CD4-positive, CD25-positive, alpha-beta regulatory T cell (primary cell): ENCODE measurements around the gene PTPRT. TPM values are rescaled to one million over a fixed set of nuclear protein-coding genes. Genes with fewer than 3 reads are reported as not detected.

Experiments
- ATAC-seq, 2 donors: fragments of 150-1000 bp; cut with Tn5 transposase; one replicate each; pipeline ENCODE4 v1.10.0; 2021; ENCODE audit warnings: low read depth in 2 of 2, moderate number of reproducible peaks in 2 of 2, moderate library complexity in 1 of 2
- DNase-seq, 3 donors: peaks; one replicate each; pipeline versions ENCODE4 v3.0.0 to v3.0.0-alpha.2; 2012 to 2022; ENCODE audit warnings: mixed read lengths in 1 of 3
- H3K27ac ChIP-seq: one replicate; pipeline ENCODE4 v1.7.0; 2013; ENCODE audit warnings: mild to moderate bottlenecking, low read length; ENCODE audit not compliant: insufficient read depth, poor library complexity, severe bottlenecking
- H3K27me3 ChIP-seq: one replicate; pipeline ENCODE4 v1.7.0; 2013; ENCODE audit warnings: low read length; ENCODE audit not compliant: control insufficient read depth, insufficient read depth
- H3K36me3 ChIP-seq: one replicate; pipeline ENCODE4 v1.7.0; 2013; ENCODE audit warnings: mild to moderate bottlenecking, low read length, moderate library complexity; ENCODE audit not compliant: control insufficient read depth, insufficient read depth
- H3K4me1 ChIP-seq: 2 replicates; pipeline ENCODE4 v1.7.0; 2013; ENCODE audit warnings: mild to moderate bottlenecking, low read length; ENCODE audit not compliant: insufficient read depth, control insufficient read depth, poor library complexity, severe bottlenecking
- H3K4me3 ChIP-seq: one replicate; pipeline ENCODE4 v1.7.0; 2013; ENCODE audit warnings: low read depth, mild to moderate bottlenecking, low read length, moderate library complexity
- H3K9me3 ChIP-seq, 2 experiments: 1 replicate in 1 of 2; 2 replicates in 1 of 2; pipeline ENCODE4 v1.7.0; 2013; ENCODE audit warnings: low read length in 2 of 2, mild to moderate bottlenecking in 1 of 2, moderate library complexity in 1 of 2; ENCODE audit not compliant: control insufficient read depth in 2 of 2
- H3K27ac Mint-ChIP-seq, 3 donors: one replicate each; pipeline ENCODE4 v1.8.0; 2020 to 2022; ENCODE audit warnings: mild to moderate bottlenecking in 3 of 3, mixed read lengths in 3 of 3, moderate library complexity in 2 of 3
- H3K27me3 Mint-ChIP-seq: one replicate; pipeline ENCODE4 v1.8.0; 2022; ENCODE audit warnings: mild to moderate bottlenecking, mixed read lengths
- H3K36me3 Mint-ChIP-seq: one replicate; pipeline ENCODE4 v1.8.0; 2020; ENCODE audit warnings: mixed read lengths
- H3K4me1 Mint-ChIP-seq, 4 donors: one replicate each; pipeline ENCODE4 v1.8.0; 2020 to 2022; ENCODE audit warnings: mixed read lengths in 4 of 4, mild to moderate bottlenecking in 1 of 4
- H3K4me3 Mint-ChIP-seq, 4 donors: one replicate each; pipeline ENCODE4 v1.8.0; 2020 to 2022; ENCODE audit warnings: mild to moderate bottlenecking in 4 of 4, mixed read lengths in 4 of 4, moderate library complexity in 3 of 4
- H3K9me3 Mint-ChIP-seq, 7 donors: one replicate each; pipeline ENCODE4 v1.8.0; 2020 to 2022; ENCODE audit warnings: mixed read lengths in 7 of 7, mild to moderate bottlenecking in 3 of 7, moderate library complexity in 2 of 7
- polyA plus RNA-seq, 4 donors: library from polyadenylated mRNA; unstranded; fragments of 300-500 nt; fragmentation: Illumina TruSeq; gene quantifications; one replicate each; pipeline ENCODE4 v1.2.3, GENCODE V29; 2021
- total RNA-seq: library from RNA; stranded (reverse); gene quantifications from one replicate; pipeline ENCODE4 v1.2.3, GENCODE V29; 2022

PTPRT gene
- total and polyA plus RNA-seq, 5 donors from 2014 or later, result not detected

DNA sequence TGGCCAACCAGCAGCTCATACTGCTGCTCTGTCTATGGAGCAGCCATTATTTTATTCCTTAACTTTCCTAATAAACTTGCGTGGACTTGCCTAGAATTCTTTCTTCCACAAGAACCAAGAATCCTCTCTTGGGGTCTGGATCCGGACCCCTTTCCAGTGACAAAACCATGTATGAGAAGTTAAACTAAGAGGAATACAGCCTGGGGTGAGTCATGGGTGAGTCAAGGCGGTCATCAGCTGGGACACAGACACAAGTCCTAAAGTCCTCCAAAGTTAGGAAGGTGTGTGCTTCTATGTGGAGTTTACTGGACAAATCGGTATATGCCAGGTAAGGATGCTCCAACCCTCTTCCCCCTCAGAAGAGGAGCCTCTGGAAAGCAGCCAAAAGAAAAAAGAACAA, 881.5 kb downstream of the PTPRT start:
- ATAC-seq, result no peak
- DNase-seq, result no peak
- Mint-ChIP-seq H3K9me3 (peaks cover 0 to 6% (median 2%) of the 10 kb centered on the region in 7 donors), H3K36me3 (no peaks in the 10 kb centered on the region), H3K27me3 (no peaks in the 10 kb centered on the region), H3K27ac (no peak overlapping the region), H3K4me1 (no peaks in the 10 kb centered on the region), H3K4me3 (no peak overlapping the region)
- Histone ChIP-seq H3K27ac (no peak overlapping the region), H3K4me3 (no peak overlapping the region), H3K36me3 (no peaks in the 10 kb centered on the region), H3K4me1 (no peaks in the 10 kb centered on the region), H3K27me3 (no peaks in the 10 kb centered on the region), H3K9me3 (no peaks in the 10 kb centered on the region)

DNA sequence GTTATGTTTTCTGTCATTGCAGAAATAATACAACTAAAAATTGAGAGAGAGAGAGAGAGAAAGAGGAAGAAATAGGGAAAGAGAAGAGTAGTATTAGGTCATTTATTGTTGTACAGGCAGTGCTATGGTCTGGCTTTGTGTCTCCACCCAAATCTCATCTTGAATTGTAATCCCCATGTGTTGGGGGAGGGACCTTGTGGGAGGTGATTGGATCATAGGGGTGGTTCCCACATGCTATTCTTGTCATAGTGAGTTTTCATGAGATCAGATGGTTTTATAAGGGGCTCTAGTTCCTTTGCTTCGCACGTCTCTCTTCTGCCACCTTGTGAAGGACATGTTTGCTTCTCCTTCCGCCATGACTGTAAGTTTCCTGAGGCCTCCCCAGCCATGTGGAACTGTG, 894.1 kb downstream of the PTPRT start:
- H3K27ac Mint-ChIP-seq, result no peak overlapping the region

DNA sequence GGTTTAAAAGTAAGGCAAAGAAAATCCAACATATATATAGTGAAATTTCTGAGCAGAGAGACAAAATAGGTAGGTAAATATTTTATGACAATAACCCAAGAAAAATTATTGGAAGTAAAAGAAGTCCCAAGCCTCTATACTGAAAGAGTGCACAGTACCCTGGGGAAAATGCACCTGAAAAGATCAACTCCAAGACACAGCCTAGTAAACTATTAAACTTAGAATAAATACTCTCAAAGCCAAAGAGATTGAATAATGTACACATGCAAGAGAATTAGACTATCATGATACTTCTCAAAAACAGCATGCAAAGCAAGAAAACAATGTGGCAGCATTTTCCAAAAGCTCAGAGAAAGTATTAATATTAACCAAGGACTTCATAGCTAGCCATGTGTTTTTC, 894.7 kb downstream of the PTPRT start:
- Histone ChIP-seq H3K9me3 (no peaks in the 10 kb centered on the region), H3K4me1 (no peaks in the 10 kb centered on the region), H3K4me3 (no peak overlapping the region), H3K27me3 (no peaks in the 10 kb centered on the region), H3K36me3 (no peaks in the 10 kb centered on the region), H3K27ac (no peak overlapping the region)
- Mint-ChIP-seq H3K4me1 (no peaks in the 10 kb centered on the region), H3K27me3 (no peaks in the 10 kb centered on the region), H3K36me3 (no peaks in the 10 kb centered on the region), H3K9me3 (peaks cover 0 to 12% (median 0%) of the 10 kb centered on the region in 7 donors), H3K4me3 (no peak overlapping the region), H3K27ac (no peak overlapping the region)
- ATAC-seq (no peak), DNase-seq (no peak)

More for the DNA sequence above, 894.1 kb downstream of the PTPRT start:
- H3K4me3 ChIP-seq, result no peak overlapping the region
- H3K4me1 Mint-ChIP-seq, result no peaks in the 10 kb centered on the region
- peaks cover 0 to 12% (median 0%) of the 10 kb centered on the region in 7 donors for H3K9me3 Mint-ChIP-seq
- no peak overlapping the region for H3K4me3 Mint-ChIP-seq
- H3K36me3 Mint-ChIP-seq, result no peaks in the 10 kb centered on the region
- no peaks in the 10 kb centered on the region for H3K27me3 Mint-ChIP-seq
- DNase-seq, result no peak
- H3K36me3 ChIP-seq, result no peaks in the 10 kb centered on the region
- H3K4me1 ChIP-seq, result no peaks in the 10 kb centered on the region
- H3K27ac ChIP-seq, result no peak overlapping the region
- no peak for ATAC-seq
- no peaks in the 10 kb centered on the region for H3K9me3 ChIP-seq
- H3K27me3 ChIP-seq, result no peaks in the 10 kb centered on the region

DNA sequence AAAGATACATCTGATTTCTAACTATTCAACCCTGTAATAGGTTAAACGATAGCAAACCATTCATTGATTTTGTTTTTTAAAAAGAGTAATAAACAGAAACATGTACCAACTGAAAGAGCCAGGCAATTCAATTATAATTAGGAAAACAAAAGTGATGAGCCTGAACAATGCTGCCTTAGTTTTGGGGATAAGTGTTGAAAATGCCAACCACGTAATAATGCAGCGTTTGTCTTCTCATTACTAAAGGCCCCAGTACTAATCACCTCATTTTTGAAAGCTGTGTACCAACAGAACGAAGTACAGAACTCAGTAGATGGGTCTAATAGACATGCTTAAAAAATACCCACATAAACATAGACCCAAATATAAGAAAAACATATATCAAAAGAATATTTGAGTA, 907.9 kb downstream of the PTPRT start:
- no peaks in the 10 kb centered on the region for H3K4me1 ChIP-seq
- no peak overlapping the region for H3K4me3 Mint-ChIP-seq
- H3K27ac ChIP-seq, result no peak overlapping the region
- no peaks in the 10 kb centered on the region for H3K4me1 Mint-ChIP-seq
- H3K9me3 ChIP-seq, result no peaks in the 10 kb centered on the region
- ATAC-seq, result no peak
- H3K27ac Mint-ChIP-seq, result no peak overlapping the region
- H3K36me3 Mint-ChIP-seq, result no peaks in the 10 kb centered on the region
- H3K27me3 ChIP-seq, result no peaks in the 10 kb centered on the region
- DNase-seq, result no peak
- H3K36me3 ChIP-seq, result no peaks in the 10 kb centered on the region
- no peaks in the 10 kb centered on the region for H3K27me3 Mint-ChIP-seq
- peaks cover 0 to 15% (median 5%) of the 10 kb centered on the region in 7 donors for H3K9me3 Mint-ChIP-seq
- H3K4me3 ChIP-seq, result no peak overlapping the region

DNA sequence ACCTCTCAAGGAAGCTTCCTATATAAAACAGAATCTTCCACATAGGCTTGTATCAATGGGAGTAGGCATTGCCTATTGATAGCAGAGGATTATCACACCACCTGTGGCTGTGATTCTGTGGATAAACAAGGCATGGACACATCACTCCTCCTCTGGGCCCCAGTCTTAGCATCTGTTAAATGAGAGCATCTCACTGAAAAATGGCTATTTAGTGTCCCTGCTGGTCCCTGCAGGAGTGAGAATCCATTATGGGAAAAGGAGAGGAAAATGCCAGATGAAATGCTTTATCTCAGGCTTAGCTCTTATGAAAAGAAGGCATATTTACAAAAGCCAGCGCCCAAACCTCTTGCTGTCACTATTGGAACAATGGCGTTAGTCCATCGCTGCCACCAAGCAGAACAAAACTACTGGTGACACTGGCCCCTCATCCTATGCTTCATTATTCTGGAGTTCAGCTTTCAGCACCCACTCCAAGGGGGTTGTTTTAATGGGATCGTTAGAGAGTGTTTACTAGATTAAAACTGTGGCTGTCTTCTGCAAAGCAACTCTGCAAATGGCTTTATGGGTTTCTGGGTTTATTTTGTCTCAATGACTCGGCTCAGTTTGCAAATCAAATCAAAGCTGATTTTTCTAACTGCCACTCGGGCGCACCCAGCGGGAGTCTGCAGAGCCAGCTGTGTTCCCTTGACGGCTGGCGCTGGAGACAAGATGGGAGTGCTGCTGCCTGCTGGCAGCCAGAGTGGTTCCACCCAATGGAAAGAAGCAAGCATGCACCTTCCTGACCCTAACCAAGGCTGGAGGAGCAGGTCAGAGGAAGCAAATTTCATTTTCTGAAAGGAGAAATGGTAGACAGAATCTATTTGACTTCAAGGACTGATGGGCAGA, 912.7 kb downstream of the PTPRT start:
- Histone ChIP-seq H3K4me1 (no peaks in the 10 kb centered on the region), H3K27ac (no peak overlapping the region), H3K4me3 (no peak overlapping the region), H3K36me3 (no peaks in the 10 kb centered on the region), H3K9me3 (no peaks in the 10 kb centered on the region), H3K27me3 (no peaks in the 10 kb centered on the region)
- no peaks in the 10 kb centered on the region for H3K27me3 Mint-ChIP-seq
- ATAC-seq (no peak), DNase-seq (no peak)
- no peaks in the 10 kb centered on the region for H3K36me3 Mint-ChIP-seq
- H3K4me1 Mint-ChIP-seq, result no peaks in the 10 kb centered on the region
- H3K4me3 Mint-ChIP-seq, result no peak overlapping the region
- H3K27ac Mint-ChIP-seq, result no peak overlapping the region
- H3K9me3 Mint-ChIP-seq, result peaks cover 3 to 10% (median 6%) of the 10 kb centered on the region in 7 donors

DNA sequence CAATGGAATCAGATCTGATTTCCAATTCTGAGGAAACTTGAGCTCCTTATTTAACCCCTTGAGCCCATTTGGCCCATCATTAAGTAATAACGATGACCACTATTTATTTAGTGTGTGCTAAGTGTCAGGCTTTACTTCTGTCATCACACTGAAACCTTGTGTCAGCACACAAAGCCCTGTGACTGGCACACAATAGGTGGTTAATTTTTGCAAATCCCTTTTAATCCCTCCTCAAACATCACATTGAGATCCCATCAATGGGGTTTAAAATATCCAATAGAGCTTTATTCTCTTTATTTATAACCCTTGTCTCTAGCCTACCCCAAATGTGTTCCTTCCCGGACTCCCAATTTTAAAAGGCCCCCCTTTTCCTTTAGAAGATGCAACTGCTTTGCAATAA, 914.7 kb downstream of the PTPRT start:
- Histone ChIP-seq H3K27ac (no peak overlapping the region), H3K36me3 (no peaks in the 10 kb centered on the region), H3K4me3 (no peak overlapping the region), H3K27me3 (no peaks in the 10 kb centered on the region), H3K9me3 (no peaks in the 10 kb centered on the region), H3K4me1 (no peaks in the 10 kb centered on the region)
- ATAC-seq (no peak), DNase-seq (no peak)
- H3K36me3 Mint-ChIP-seq, result no peaks in the 10 kb centered on the region
- no peak overlapping the region for H3K4me3 Mint-ChIP-seq
- H3K27ac Mint-ChIP-seq, result no peak overlapping the region
- H3K9me3 Mint-ChIP-seq, result peaks cover 0 to 10% (median 6%) of the 10 kb centered on the region in 7 donors
- H3K27me3 Mint-ChIP-seq, result no peaks in the 10 kb centered on the region
- H3K4me1 Mint-ChIP-seq, result no peaks in the 10 kb centered on the region

DNA sequence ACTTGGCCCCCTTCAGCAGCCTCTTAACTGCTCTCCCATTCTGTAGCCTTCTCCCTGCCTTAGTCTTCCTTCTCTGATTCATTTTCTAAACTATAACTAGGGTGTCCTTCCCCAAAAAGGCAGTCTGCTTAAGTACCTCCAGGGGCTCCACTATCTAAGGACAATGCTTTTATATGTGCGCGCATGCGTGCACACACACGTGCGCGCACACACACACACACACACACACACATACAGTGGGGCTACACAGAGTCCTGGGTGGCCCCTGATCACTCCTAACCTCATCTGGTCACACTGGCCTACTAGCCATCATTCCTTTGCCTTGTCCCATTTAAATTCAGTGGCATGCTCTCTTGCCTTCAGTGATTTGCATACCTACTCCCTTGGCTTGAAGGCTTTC, 917.2 kb downstream of the PTPRT start:
- no peak for ATAC-seq
- Mint-ChIP-seq H3K4me1 (no peaks in the 10 kb centered on the region), H3K27ac (no peak overlapping the region), H3K9me3 (peaks cover 0 to 11% (median 5%) of the 10 kb centered on the region in 7 donors), H3K4me3 (no peak overlapping the region), H3K36me3 (no peaks in the 10 kb centered on the region), H3K27me3 (no peaks in the 10 kb centered on the region)
- H3K4me1 ChIP-seq, result no peaks in the 10 kb centered on the region
- no peak overlapping the region for H3K27ac ChIP-seq
- no peaks in the 10 kb centered on the region for H3K9me3 ChIP-seq
- no peaks in the 10 kb centered on the region for H3K36me3 ChIP-seq
- no peaks in the 10 kb centered on the region for H3K27me3 ChIP-seq
- DNase-seq, result no peak
- no peak overlapping the region for H3K4me3 ChIP-seq

DNA sequence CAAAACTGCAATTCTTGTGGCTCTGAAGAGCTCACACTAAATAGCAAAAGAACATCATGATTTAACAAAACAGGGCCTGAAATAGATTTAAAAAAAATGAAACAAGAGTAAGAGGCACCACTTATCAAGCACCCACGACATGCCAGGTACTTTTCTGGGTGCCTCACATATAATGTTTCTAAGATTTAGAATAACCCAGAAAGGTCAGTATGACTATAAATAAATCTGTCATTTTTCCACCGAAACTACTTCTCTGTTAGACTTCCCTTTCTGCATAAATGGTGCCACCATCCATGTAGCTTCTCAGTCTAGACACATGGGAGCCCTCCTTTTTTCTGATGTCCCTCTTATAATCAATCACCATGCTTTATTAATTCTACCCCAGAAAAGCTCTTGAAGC, 919.2 kb downstream of the PTPRT start:
- H3K9me3 Mint-ChIP-seq, result peaks cover 0 to 9% (median 4%) of the 10 kb centered on the region in 7 donors
- H3K4me1 Mint-ChIP-seq, result no peaks in the 10 kb centered on the region
- ATAC-seq, result no peak
- Histone ChIP-seq H3K27me3 (no peaks in the 10 kb centered on the region), H3K27ac (no peak overlapping the region), H3K36me3 (no peaks in the 10 kb centered on the region), H3K4me1 (no peaks in the 10 kb centered on the region), H3K9me3 (no peaks in the 10 kb centered on the region), H3K4me3 (no peak overlapping the region)
- H3K36me3 Mint-ChIP-seq, result no peaks in the 10 kb centered on the region
- DNase-seq, result no peak
- H3K27ac Mint-ChIP-seq, result no peak overlapping the region
- no peak overlapping the region for H3K4me3 Mint-ChIP-seq
- H3K27me3 Mint-ChIP-seq, result no peaks in the 10 kb centered on the region
